Fibroblast of lung (primary cell): Measurements from ENCODE around the gene EFCAB6. TPM values are rescaled to one million over a fixed set of nuclear protein-coding genes. Genes with fewer than 3 reads are reported as not detected.

Experiments used
- DNase-seq, 2 donors: peaks; one replicate each; pipeline versions ENCODE4 v3.0.0 to v3.0.0-alpha.2; 2010; ENCODE audit warnings: low read depth in 2 of 2
- H2AFZ ChIP-seq: 2 replicates; pipeline ENCODE4 v1.5.1; 2012; ENCODE audit warnings: low read length, control low read depth, inconsistent platforms
- H3K27ac ChIP-seq: 2 replicates; pipeline ENCODE4 v1.5.1; 2011; ENCODE audit warnings: low read length, control low read depth; ENCODE audit not compliant: insufficient read depth
- H3K27me3 ChIP-seq: 2 replicates; pipeline ENCODE4 v1.5.1; 2011; ENCODE audit warnings: mild to moderate bottlenecking, low read length; ENCODE audit not compliant: control insufficient read depth, insufficient read depth
- H3K36me3 ChIP-seq: 2 replicates; pipeline ENCODE4 v1.5.1; 2011; ENCODE audit warnings: low read length; ENCODE audit not compliant: control insufficient read depth, insufficient read depth
- H3K4me1 ChIP-seq: 2 replicates; pipeline ENCODE4 v1.5.1; 2011; ENCODE audit warnings: low read length; ENCODE audit not compliant: control insufficient read depth, insufficient read depth; ENCODE audit errors: extremely low read depth
- H3K4me2 ChIP-seq: 2 replicates; pipeline ENCODE4 v1.5.1; 2011; ENCODE audit warnings: low read length, control low read depth; ENCODE audit not compliant: insufficient read depth; ENCODE audit errors: extremely low read depth
- H3K4me3 ChIP-seq, 4 experiments: fragments of 200-600 bp in 1 of 4; sonication (generic) in 1 of 4; replicated peaks in 1 of 4; 2 replicates each; pipeline ENCODE4 v1.5.1; 2011 to 2016; ENCODE audit warnings: low read length in 4 of 4, low read depth in 3 of 4, mild to moderate bottlenecking in 3 of 4, control low read depth in 2 of 4, inconsistent platforms in 1 of 4, mixed read lengths in 1 of 4; ENCODE audit not compliant: insufficient read depth in 1 of 4; ENCODE audit errors: control extremely low read depth in 1 of 4
- H3K79me2 ChIP-seq: 2 replicates; pipeline ENCODE4 v1.5.1; 2012; ENCODE audit warnings: mild to moderate bottlenecking, low read length, inconsistent platforms; ENCODE audit not compliant: control insufficient read depth, insufficient read depth
- H3K9ac ChIP-seq: 2 replicates; pipeline ENCODE4 v1.5.1; 2011; ENCODE audit warnings: mild to moderate bottlenecking, low read length, control low read depth; ENCODE audit not compliant: insufficient read depth
- H3K9me3 ChIP-seq: 2 replicates; pipeline ENCODE4 v1.5.1; 2012; ENCODE audit warnings: low read depth, low read length; ENCODE audit not compliant: control insufficient read depth, insufficient read depth
- H4K20me1 ChIP-seq: 2 replicates; pipeline ENCODE4 v1.5.1; 2011; ENCODE audit warnings: low read length; ENCODE audit not compliant: control insufficient read depth, insufficient read depth; ENCODE audit errors: extremely low read depth
- CTCF ChIP-seq, 2 donors: IDR thresholded peaks in 1 of 2; conservative IDR thresholded peaks in 1 of 2; 1 replicate in 1 of 2; 2 replicates in 1 of 2; pipeline ENCODE4 v1.5.1; 2011 to 2012; ENCODE audit warnings: low read length in 2 of 2, control low read depth in 1 of 2, inconsistent platforms in 1 of 2, low read depth in 1 of 2, mild to moderate bottlenecking in 1 of 2
- EZH2 ChIP-seq: IDR thresholded peaks from 2 replicates; pipeline ENCODE4 v1.5.1; 2012; ENCODE audit warnings: low read length, control low read depth, mild to moderate bottlenecking; ENCODE audit errors: missing control alignments
- polyA plus RNA-seq, 2 donors: library from polyadenylated mRNA; depleted of rRNA in 1 of 2; stranded (reverse) in 1 of 2; unstranded in 1 of 2; fragments of >200 nt; gene quantifications; 2 replicates each; pipeline ENCODE4 v1.2.1, GENCODE V29; 2011 to 2012; ENCODE audit warnings: missing spikeins in 1 of 2
- total RNA-seq: library from RNA; depleted of rRNA; stranded (reverse); fragments of >200 nt; gene quantifications from 2 replicates; pipeline ENCODE4 v1.2.1, GENCODE V29; 2014

Gene EFCAB6
- total and polyA plus RNA-seq, 2 donors (not counting 1 experiment from before 2014, with no cell fraction given), result 1.0 to 1.5 TPM

GRCh38 chr22:43750751-43751150, 61.4 kb downstream of the EFCAB6 start:
- TF ChIP-seq EZH2 (no peak), CTCF (conservative IDR thresholded peaks at IDR 0.05 in 1 of 2, IDR thresholded peaks at IDR 0.05 in 1 of 2; ENCODE audit: low read depth in 1 of 2, low read length in 2 of 2) (no peak)
- Histone ChIP-seq H3K4me1 (no peaks in the 10 kb centered on the region), H3K9ac (no peak overlapping the region), H3K9me3 (no peaks in the 10 kb centered on the region), H3K36me3 (no peaks in the 10 kb centered on the region), H4K20me1 (no peaks in the 10 kb centered on the region), H3K27me3 (no peaks in the 10 kb centered on the region), H3K4me2 (no peak overlapping the region), H3K4me3 (no peak overlapping the region), H3K79me2 (no peaks in the 10 kb centered on the region), H3K27ac (no peak overlapping the region), H2AFZ (no peak overlapping the region)
- DNase-seq, result no peak

GRCh38 chr22:43749473-43749872, 62.6 kb downstream of the EFCAB6 start:
- no peak overlapping the region for H3K4me3 ChIP-seq
- no peak overlapping the region for H3K4me2 ChIP-seq
- H3K27ac ChIP-seq, result no peak overlapping the region
- DNase-seq, result no peak
- no peaks in the 10 kb centered on the region for H3K4me1 ChIP-seq
- no peak overlapping the region for H3K9ac ChIP-seq
- no peaks in the 10 kb centered on the region for H3K79me2 ChIP-seq
- no peaks in the 10 kb centered on the region for H4K20me1 ChIP-seq
- H3K36me3 ChIP-seq, result no peaks in the 10 kb centered on the region
- H3K27me3 ChIP-seq, result no peaks in the 10 kb centered on the region
- H2AFZ ChIP-seq, result no peak overlapping the region
- H3K9me3 ChIP-seq, result no peaks in the 10 kb centered on the region
- TF ChIP-seq EZH2, result no peak
- TF ChIP-seq CTCF (conservative IDR thresholded peaks at IDR 0.05 in 1 of 2, IDR thresholded peaks at IDR 0.05 in 1 of 2; ENCODE audit: low read depth in 1 of 2, low read length in 2 of 2), result no peak

GRCh38 chr22:43747877-43748276, 64.2 kb downstream of the EFCAB6 start:
- peak in 1 of 2 donors; percentile 11 for TF ChIP-seq CTCF (conservative IDR thresholded peaks at IDR 0.05 in 1 of 2, IDR thresholded peaks at IDR 0.05 in 1 of 2; ENCODE audit: low read depth in 1 of 2, low read length in 2 of 2)
- no peak for TF ChIP-seq EZH2
- H2AFZ ChIP-seq, result no peak overlapping the region
- H3K4me2 ChIP-seq, result no peak overlapping the region
- H3K4me3 ChIP-seq, result no peak overlapping the region
- no peaks in the 10 kb centered on the region for H3K4me1 ChIP-seq
- no peaks in the 10 kb centered on the region for H3K36me3 ChIP-seq
- H4K20me1 ChIP-seq, result no peaks in the 10 kb centered on the region
- DNase-seq, result no peak
- no peak overlapping the region for H3K27ac ChIP-seq
- H3K9ac ChIP-seq, result no peak overlapping the region
- no peaks in the 10 kb centered on the region for H3K79me2 ChIP-seq
- H3K27me3 ChIP-seq, result no peaks in the 10 kb centered on the region
- no peaks in the 10 kb centered on the region for H3K9me3 ChIP-seq
